GM19239 (cell line): Measurements from ENCODE around the gene TET3.

Source experiments
- DNase-seq: peaks from one replicate; pipeline ENCODE4 v3.0.0; 2011; ENCODE audit warnings: low spot score; ENCODE audit not compliant: insufficient read length
- FAIRE-seq: peaks from 2 replicates; lab custom pipeline; 2011; peaks lifted over from hg19 to GRCh38; lab: Jason Lieb, UNC

TET3 gene

DNA sequence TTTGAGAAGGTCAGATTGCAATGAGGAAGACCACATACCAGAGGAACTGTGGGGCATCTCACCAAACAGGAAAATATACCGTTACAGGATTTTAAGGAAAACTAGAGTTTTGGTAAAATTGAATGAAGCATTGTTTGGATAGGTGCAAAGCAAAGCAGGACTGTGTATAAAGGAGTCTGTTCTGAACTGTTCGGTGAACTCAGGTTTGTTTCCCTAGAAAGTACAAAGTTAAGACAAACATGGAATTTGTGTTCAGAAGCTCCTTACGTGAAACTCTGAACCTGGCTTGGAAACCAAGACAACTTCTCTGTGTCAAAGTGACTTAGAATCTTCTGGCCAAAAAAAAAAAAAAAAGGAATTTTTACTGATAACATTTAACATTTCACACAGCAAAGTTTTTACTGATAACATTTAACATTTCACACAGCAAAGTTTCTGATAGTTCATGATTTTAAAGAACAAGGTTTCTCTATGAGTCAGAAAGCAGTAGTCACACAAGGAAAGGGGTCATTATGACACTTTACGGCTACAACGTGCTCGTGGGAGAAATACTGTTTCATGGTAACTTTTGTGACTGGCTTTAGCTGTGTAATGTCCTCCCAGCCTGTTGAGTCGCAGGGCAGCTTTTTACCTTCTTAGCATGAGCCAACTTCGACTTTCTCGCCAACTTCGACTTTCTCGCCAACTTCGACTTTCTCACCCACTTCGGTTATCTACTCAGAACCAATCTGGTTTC lies 21.2 kb upstream of the TET3 start:
- FAIRE-seq (peak; percentile 53), DNase-seq (no peak)

DNA sequence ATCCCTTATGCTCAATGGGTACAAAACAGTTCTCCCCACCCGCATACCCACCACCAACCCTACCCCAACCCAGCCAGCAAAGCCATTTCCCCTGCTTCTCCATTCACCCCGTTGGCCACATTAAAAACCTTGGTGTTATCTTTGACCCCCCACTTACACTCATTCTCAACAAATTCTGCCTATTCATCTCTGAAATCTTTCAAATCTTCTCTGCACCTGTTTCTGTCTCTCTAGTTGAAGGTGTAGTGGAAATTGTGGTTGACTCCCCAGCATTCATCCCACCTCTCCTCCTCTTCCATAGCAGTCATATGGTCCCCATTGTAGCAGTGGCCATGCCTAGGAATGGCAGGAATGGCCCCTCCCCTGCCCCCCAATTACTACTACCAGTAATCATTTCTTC lies 20.5 kb upstream of the TET3 start:
- FAIRE-seq = no peak
- DNase-seq = no peak

DNA sequence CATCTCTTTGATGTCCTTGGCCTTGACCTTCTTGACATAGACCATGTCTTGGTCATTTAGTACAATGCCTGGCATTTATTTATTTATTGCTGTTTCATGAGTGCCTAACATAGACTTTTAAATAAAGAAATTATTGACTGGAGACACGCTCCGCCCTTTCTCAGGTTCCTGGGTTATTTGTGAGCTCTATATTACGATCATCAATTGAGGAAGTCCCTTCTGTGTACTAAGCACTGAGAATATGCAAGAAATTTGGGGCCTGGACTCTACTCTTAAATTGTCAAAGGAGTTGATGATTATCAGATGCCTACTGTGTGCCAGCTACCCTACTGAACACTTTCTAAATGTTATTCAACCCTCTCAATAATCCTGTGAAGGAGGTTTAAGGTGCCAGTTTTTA lies 19.7 kb upstream of the TET3 start:
- DNase-seq = no peak

DNA sequence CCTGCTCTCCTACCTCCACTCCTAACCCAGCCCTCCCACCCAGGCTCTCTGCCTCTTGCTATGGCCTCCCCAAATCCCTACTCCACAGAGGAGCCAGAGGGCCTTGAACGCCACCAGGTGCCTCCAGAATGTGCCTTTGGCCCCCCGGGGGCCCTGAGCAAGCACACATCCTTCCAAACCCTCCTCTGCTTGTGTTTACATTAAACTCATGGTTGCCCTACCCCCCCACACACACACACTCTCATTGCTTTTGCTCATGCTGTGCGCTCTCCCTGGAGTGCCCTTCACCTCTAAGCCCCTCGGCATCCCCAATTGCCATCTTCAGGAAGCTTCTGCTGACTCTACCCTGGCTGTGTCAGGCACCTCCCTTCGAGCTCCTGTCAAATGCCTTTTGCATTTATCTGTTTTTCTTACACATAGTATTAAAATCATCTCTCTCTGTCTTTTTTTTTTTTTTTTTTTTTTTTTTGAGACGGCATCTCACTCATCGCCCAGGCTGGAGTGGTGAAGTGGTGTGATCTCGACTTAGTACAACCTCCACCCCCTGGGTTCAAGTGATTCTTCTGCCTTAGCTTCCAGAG lies 16.3 kb upstream of the TET3 start:
- DNase-seq = no peak
- no peak for FAIRE-seq

More for the DNA sequence above, 19.7 kb upstream of the TET3 start:
- FAIRE-seq = no peak

DNA sequence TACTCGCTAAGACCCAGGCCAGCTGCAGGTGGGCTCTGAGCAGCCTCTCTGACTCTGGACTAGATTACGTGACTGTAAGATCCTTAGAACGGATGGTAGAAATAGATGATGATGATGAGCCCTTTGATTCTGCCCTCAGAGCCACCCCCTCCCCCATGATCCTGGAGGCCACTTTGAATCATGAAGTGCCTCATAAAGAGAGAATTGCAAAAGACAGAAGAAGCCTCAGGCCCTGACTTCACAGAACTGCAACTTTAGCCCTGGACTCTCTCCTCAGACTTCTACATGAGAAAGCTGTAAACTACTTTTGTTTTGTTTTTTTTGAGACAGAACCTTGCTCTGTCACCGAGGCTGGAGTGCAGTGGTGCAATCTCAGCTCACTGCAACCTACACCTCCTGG lies 15.4 kb upstream of the TET3 start:
- DNase-seq = no peak
- no peak for FAIRE-seq

DNA sequence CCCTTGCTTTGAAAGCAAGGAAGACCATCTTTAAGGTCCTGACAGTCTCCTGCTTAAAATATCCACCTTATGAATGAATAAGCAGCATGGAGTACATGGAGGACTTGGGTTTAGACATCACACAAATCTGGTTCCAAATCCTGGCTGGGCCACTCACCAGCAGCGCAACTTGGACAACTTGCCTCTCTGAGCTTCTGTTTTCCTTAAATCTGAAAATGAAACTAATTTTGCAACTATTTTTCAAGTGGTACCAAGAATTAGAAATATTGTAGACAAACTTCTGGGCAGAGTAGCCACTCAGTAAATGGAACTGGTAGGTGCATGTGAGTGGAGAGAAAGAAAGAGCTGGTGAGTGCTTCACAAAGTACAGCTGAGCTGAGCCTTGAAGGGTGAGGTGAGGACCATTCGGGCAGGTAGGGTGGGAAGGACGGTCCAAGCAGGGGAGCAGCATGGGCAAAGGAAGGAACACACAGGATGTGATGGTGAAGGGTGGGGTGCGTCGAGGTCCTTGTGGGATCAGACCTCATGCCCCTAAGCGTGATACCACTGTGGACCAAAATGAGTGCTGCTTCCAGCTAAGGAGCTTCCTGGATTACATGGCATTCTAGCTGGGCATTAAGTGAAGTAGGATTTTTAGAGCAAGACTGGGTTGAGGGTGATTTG lies 14.4 kb upstream of the TET3 start:
- no peak for FAIRE-seq

DNA sequence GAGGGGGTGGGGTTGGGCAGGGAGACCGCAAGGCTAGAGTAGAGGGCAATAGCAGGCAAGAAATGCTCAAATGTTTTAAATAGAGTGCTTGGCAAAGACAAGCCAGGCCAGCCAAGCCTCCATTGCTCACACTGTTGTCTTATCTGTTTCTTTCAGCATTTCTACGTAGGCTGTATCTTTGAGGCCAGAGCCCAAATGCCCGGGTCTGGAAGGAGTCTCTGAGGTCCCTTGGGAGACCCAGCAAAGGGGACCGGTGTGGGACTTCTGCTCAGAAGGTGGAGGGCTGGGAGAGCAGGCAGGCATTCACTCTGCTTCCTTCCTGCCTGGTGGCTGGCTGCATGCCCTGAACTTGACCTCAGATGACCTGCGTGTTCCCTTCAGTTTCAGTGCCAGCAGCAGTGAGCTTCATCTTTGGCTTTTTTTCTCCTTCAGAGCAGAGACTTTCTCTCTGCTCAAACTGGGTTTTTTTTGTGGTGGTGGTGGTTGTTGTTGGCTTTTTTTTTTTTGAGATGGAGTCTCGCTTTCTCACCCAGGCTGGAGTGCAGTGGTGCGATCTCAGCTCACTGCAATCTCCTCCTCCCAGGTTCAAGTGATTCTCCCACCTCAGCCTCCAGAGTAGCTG lies 13.7 kb upstream of the TET3 start:
- FAIRE-seq (peak; percentile 72), DNase-seq (peak; percentile 53)

More for the DNA sequence above, 14.4 kb upstream of the TET3 start:
- DNase-seq = no peak

DNA sequence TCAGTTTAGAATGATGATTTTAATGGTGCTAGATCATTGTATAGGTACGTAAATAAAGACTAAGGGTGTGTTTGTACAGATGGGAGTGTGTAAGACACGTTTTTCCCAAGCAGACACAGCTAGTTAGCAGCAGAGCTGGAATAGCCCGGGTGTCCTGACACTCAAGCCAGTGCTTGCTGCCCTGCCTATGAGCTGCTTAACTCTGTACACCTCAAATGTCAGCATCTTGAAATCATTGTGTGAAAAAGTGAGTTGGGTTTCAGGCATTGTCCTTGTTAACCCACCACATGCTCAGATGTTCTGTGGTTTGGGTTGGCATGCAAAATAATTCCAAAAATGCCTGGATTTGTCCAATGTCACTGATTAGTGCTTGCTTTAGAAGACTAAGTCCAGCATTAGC lies 13.0 kb upstream of the TET3 start:
- DNase-seq (no peak), FAIRE-seq (no peak)

DNA sequence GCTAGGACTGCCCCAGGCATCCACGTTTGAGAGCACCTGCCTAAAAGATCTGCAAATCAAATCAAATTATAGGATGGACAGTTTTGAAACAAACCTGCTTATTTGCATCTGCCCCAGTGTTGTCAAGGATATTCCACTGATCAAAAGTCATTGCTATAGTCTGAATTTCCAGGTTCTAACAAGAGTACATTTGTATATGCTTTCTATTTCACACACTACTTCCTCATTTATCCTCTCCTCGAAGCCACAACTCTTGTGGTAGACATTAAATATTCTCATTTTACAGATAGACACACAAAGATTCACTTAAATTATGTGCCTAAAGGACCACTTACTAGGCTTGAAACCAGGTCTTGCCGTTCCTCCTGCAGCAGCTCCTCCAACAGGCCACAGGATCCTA lies 11.9 kb upstream of the TET3 start:
- peak; percentile 33 for FAIRE-seq
- DNase-seq = no peak

DNA sequence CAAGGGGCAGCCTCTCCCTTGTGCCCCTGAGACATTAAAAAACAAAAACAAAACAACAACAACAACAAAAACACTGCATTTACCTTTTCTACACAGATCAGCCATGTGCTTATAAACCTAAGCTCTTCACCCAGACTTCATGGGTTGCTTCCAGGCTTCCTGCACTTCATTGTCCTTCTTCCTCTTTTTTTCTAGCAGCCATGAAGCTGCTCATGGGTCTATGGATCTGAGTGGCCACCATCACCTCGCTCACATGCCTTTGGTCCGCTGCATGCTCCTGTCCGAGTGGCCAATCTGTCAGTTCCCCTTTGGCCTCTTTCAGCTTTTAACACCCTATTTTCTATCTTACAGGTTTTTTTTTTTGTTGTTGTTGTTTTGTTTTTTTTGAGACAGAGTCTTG lies 9.0 kb upstream of the TET3 start:
- FAIRE-seq (no peak), DNase-seq (no peak)

DNA sequence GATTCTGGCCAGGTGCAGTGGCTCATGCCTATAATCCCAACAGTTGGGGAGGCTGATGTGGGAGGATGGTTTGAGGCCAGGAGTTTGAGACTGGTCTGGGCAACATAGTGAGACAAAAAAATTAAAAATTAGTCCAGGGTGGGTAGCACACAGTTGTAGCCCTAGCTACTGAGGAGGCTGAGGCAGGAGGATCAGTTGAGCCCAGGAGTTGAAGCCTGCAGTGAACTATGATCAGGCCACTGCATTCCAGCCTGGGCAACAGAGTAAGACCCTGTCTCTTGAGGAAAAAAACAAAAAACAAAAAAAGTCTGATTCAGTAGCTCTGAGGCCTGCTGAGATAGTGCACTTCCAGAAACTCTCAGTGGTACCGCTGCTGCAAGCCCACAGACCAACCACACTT lies 7.9 kb upstream of the TET3 start:
- DNase-seq (no peak), FAIRE-seq (no peak)

DNA sequence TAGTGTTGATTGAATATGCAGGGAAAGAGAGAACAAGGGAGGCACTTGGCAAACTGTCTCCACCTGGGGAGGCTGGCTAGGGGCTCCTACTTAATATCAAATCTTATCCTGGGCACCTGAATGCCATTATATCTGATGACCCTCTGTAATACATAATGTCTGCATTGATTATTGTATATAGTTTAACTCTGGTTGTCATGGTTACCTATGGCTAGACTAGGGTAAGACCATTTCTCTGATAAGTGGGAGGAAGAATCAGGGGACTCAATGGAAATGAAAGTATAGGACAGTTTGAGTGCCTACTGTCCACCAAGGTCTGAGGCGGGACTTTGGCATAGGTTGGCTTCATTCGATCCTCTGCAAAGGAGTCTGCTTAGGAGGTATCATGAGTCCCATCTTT lies 7.2 kb upstream of the TET3 start:
- DNase-seq = no peak
- no peak for FAIRE-seq

DNA sequence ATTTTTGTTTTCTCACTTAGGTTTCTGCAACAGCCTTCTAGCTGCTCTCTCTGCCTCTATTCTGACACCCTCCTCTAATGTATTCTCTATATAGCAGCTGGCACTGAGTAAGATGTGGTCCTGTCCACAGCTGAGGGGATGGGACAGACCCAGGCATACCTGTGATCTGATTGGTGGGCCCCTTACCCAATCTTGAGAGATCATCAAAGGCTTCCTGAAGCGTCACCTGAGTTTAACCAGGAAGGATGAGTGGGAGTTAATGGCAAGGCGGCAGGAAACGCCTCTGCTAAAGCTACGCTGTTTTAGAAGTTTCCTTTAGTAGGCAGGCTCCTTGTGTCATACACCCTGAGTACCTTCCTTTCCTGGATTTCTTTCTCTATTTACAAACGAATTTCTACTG lies 5.7 kb upstream of the TET3 start:
- no peak for FAIRE-seq

DNA sequence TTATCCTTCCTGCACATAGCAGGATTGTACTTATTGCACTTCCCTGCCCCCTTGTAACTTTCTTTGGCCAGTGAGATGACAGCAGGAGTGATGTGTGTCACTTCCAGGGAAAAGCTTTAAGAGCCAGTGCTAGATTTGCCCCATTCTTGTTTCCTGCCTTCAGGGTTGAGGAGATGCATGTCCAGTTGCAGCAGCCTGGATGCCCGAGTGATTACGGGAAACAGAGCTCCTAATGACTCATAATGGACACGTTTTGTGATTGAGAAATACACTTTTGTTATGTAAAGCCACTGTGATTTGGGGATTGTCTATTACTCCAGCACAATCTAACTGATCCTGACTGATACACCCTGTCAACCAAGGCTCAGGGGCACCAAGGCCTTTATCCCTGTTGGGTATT lies 5.0 kb upstream of the TET3 start:
- DNase-seq (no peak), FAIRE-seq (no peak)

More for the DNA sequence above, 5.7 kb upstream of the TET3 start:
- no peak for DNase-seq

DNA sequence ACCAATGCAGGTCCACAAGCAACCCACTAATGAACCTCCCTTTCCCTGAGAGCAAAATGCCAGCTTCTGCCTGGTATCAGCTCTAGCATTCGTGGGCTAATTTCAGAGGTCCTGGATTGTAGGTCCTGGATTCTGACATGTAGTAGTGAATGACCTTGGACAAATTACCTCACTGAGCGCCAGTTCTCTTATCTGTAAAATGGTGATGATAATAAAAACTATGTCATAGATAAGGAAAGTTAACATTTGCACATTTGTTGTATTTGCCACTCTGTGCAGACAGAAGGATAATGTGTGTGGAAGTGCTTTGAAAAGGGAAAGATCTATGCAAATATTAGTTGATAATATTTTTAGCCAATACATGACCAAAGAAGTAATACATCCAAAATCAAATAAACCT lies 4.1 kb upstream of the TET3 start:
- FAIRE-seq = no peak
- DNase-seq = no peak

DNA sequence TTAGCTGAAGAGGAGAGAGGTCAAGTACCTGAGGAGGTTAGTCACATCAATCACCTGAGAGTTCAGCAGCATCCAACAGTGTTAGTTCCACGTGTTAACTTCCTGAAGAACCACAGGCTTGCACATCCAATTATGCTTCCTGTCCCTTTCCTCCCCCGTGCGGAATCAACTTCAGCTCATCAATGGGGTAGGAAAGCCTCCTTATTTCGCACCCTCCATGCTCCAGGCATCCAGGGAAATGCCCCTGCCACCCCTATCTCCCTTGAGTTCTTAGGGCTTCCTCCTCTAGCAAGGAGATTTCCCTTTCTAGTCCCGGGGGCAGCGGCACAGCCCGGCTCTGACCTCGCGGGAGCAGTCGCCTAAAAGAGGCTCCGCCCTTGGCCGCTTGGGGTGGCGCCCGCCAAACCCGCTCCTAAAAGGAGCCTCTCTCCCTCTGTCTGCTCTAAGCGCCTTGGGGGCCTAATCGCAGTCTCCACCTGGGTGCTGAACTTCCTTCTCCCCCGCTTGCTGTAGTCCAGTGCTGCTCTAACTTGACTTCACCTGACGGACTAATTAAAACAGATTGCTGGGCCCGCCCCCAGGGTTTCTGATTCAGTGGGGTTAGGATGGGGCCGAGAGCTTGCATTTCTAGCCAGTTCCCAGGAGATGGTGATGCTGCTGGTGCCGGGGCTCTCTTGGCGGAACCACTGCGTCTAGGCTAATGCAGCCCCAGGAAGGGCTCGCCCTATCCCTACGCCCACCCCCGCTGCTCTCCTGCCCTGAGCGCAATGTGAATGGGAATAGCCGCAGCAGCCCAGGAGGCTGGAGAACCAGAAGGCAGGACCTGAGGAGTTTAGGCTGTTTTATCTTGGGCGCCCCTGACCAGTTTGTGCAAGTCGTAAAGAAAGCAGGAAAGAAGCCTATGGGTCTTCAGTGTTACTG lies 3.4 kb upstream of the TET3 start:
- FAIRE-seq = peak; percentile 59
- DNase-seq = peak; percentile 56

DNA sequence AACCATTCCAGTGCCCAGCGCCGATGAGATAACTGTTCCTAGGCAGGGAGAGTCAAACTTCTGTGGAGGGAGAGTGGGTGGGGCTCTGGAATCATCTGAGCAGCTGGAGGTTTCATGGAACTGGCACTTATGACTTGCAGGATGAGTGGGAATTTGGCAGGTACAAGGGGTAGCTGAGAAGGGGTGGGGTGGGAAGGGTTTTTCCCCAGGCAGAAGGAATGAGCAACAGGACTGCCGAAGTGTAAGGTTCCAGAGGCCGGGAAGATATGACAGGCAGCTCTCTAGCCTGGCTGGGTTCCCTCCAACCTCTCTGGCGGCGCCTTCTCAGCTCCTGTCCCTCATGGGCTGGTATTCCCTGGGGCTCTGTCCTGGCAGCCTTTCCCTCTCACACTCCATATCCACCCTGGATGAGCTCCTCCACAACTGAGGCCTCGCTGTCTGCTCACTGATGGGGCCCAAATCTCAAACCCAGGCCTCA lies 2.5 kb upstream of the TET3 start:
- FAIRE-seq = no peak
- no peak for DNase-seq

DNA sequence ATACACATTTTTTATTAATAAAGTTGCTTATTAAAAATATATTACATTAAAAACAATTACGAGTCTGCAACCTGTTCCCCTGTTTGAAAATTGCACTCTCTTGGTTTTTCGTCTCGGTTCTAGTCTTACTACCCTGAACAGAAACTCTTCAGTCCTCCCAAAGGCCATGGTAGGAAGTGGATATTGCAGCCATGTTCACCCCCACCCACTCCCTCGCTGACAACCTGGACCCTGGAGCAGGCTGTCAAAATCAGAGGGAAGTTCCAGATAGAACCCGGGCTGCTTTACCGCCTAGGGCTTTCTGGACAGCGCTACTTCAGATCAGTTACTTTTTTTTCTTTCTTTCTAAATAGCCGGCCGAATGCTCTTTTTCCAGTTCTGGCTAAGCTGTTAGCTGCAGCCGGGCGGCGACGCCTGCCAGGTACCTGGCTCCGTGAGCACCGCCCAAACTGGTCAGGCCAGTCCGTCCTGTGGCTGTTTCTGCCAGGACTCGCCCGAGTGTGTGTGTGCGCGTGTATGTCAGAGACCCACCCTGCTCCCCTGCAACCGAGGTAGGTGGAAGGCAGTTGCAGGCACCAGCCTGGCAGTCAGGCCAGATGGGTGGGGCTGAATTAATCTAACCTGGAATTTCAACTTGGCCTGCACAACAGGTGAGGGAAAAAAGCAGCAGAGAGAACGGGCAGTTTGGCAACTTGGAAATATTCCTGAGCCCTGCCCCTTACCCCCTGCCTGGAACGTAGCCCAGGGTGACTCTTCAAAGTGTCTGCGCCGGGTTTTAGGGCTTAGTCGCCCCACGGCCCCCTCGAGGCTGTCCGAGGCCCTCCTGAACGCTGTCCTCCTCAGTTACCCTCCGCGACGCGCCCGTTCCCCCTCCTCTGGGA lies 1.1 kb upstream of the TET3 start:
- DNase-seq (no peak), FAIRE-seq (peak; percentile 33)

DNA sequence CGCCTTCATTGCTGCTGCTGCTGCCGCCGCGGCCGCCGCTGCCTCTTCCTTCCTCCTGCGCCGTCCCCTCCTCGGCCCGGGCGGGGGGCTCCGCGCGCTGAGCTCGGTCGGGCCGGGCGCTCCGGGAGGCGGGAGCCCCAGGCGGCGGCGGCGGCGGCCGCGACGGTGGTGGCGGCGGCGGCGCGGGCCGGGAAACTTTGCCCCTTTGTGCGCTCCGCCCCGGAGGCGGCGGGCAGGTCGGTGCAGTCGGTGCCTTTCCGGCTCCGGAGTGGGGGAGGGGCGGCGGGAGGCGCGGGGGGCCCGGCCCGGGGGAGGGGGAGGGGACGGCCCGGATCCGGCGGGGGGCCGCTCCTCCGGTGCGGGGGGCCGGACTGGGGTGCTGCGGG lies 205 bp downstream of the TET3 start:
- FAIRE-seq (no peak), DNase-seq (peak; percentile 54)
